ENCODE measurements around the gene HLCS.
"Not testable (repeated sequence)": the region's sequence is repeated elsewhere in the genome, so short reads cannot be mapped to it uniquely, and the experiment has no call there.

The HLCS gene

DNA sequence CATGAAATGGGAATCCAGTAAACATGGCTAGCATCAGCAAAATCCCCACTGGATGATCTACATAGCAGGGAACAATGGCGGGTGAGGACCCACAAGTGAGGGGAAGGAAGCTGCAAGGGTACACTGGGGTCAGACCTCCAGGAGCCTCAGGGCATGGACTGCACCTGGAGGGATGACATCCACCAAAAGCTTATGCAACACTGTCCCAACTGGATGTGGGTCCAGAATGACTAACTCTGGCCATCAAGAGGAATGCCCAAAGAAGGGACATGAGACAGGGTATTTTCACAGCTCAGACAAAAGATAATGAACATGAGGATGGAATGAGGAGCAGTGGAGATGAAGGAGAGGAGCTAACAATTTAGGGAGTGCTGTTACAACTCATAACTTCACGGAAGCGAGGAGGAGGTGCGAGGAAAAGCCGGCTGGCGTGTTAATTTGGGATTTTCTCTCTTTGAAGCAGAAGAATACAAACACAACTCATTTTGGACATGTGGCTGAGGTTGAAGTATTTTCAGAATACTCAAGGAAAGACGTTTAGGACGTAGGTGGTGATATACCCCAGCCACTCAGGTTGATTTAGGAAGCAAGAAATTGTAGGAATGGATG, 5.7 kb downstream of the HLCS start:
- DNase-seq (ENCODE audit: insufficient read length, low spot score) (no peak), FAIRE-seq (no peak)
- TF ChIP-seq, protein P1, sequence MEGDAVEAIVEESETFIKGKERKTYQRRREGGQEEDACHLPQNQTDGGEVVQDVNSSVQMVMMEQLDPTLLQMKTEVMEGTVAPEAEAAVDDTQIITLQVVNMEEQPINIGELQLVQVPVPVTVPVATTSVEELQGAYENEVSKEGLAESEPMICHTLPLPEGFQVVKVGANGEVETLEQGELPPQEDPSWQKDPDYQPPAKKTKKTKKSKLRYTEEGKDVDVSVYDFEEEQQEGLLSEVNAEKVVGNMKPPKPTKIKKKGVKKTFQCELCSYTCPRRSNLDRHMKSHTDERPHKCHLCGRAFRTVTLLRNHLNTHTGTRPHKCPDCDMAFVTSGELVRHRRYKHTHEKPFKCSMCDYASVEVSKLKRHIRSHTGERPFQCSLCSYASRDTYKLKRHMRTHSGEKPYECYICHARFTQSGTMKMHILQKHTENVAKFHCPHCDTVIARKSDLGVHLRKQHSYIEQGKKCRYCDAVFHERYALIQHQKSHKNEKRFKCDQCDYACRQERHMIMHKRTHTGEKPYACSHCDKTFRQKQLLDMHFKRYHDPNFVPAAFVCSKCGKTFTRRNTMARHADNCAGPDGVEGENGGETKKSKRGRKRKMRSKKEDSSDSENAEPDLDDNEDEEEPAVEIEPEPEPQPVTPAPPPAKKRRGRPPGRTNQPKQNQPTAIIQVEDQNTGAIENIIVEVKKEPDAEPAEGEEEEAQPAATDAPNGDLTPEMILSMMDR (IDR thresholded peaks at IDR 0.05; ENCODE audit: insufficient read depth, missing control alignments): no peak

DNA sequence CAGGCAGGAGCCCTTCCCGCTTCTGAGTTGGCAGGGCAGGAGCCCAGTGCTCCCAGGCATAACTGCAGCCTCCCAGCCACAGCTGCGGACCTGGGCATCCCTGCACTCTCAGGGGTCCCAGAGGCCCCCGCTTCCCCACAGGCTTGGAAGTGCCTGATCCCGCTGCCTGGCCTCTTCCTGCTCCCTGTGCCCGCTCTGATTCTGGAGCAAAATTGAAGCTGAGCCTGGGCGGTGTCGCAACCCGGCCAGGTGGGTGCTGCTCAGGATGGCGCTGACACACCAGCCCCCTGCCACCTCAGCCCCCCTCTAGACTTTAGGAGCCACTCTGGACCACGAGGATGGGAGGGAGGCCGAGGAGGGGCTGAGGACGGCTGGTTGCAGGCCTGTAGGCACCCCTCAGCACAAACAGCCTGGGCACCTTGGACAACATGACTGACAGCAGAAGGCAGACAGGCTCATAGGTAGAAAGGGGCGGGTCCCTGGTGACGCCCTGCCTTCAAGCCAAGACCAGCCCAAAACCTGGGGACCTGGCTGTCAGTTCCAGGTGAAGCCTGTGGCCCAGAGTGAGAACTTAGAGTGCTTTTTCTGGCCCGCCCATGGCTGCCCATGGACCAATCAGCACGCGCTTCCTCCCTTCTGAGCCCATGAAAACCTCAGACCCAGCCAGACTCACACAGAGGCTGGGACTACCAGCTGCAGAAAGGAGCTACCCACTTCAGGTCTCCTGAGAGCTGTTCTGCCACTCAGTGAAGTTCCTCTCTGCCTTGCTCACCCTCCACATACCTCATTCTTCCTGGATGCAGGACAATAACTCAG, 7.2 kb downstream of the HLCS start:
- FAIRE-seq: no peak

DNA sequence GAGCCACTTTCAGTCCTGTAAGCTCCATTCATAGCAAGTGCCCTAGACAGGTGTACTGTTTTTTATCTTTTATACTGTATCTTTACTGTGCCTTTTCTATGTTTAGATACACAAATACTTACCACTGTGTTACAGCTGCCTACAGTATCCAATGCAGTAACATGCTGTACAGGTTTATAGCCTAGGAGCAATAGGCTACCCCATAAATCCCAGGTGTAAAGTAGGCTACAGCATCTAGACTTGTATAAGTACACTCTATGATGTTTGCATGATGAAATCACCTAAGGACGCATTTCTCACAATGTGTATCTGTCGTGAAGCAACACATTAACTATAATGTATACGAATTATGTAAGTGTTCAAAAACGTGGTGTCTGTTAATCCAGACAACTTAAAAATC, 10.7 kb downstream of the HLCS start:
- FAIRE-seq (no peak), DNase-seq (ENCODE audit: insufficient read length, low spot score) (no peak)
- TF ChIP-seq, protein P1 (IDR thresholded peaks at IDR 0.05; ENCODE audit: insufficient read depth, missing control alignments): no peak

More for the DNA sequence above, 7.2 kb downstream of the HLCS start:
- DNase-seq (ENCODE audit: insufficient read length, low spot score): no peak
- TF ChIP-seq, protein P1 (IDR thresholded peaks at IDR 0.05; ENCODE audit: insufficient read depth, missing control alignments): no peak

DNA sequence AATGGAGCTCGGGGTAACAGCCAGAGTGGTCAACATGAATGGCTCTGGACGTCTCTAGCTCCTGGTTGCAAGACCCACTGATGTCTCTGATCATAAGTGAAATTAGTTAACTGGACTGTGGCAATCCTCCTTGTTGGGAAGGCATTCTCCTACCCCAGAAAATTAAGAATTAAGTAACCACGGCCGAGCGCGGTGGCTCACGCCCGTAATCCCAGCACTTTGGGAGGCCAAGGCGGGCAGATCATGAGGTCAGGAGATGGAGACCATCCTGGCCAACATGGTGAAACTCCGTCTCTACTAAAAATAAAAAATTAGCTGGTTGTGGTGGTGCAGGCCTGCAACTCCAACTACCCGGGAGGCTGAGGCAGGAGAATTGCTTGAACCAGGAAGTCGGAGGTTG, 14.1 kb downstream of the HLCS start:
- DNase-seq (ENCODE audit: insufficient read length, low spot score); FAIRE-seq: not testable (repeated sequence)

DNA sequence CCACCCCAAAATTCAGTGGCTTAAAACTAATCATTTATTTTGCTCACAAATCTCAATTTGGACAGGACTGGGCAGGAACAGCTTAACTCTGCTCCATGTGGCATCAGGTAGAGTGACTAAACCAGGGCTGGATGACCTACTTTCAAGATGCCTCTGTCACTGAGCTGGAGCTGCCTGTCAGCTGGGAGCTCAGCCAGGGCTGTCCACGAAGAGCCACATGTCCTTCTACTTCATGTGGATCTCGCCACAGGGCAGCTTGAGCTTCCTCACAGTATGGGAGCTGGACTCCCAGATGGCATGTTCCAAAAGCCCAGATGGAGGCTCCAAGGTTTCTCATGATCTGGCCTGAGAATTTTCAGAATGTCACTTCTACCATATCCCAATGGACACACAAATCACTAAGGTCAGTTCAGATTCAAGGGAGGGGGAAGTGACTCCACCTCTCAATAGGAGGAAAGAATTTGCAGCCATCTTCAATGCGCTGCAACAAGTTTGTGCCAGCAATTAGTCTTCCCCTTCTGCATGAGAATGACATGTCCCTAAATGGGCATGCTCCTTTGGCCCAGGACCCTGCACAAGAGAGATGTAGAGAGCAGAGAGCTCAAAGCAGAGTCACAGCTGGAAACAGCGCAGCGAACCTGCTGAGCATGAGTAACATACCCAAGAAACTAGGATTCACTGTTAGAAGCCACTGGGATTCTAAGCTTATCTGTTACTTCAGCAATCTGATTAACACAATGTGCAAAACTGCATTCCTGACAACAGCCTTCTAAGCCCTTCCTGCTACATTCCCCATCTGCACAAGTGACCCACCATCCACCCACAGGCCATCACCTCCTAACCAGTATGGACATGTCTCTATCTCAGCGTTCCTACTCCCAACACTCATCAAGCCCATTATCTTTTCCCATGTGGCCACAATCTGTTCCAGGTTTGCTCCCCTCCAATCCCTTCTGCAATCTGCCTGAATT, 17.0 kb downstream of the HLCS start:
- FAIRE-seq (no peak), DNase-seq (ENCODE audit: insufficient read length, low spot score) (no peak)
- TF ChIP-seq, protein P1 (IDR thresholded peaks at IDR 0.05; ENCODE audit: insufficient read depth, missing control alignments): no peak

DNA sequence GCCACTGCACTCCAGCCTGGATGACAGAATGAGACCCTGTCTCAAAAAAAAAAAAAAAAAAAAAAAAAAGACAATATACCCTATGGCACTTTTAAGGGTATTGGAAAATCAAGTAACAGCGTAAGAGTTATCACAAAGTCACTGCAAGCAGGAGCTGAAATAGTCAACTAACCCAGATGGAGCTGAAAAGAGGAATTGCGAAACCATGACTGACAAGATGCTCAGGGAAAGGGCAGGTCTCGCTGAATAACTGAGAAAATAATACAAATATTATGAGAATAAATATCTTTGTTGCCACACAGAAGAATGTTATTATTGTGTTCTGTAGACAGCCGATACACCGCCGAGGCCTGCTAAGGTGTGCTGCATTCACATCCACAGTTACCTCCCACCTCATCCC, 17.8 kb downstream of the HLCS start:
- DNase-seq (ENCODE audit: insufficient read length, low spot score) (no peak), FAIRE-seq (no peak)
- TF ChIP-seq, protein P1 (IDR thresholded peaks at IDR 0.05; ENCODE audit: insufficient read depth, missing control alignments): no peak

DNA sequence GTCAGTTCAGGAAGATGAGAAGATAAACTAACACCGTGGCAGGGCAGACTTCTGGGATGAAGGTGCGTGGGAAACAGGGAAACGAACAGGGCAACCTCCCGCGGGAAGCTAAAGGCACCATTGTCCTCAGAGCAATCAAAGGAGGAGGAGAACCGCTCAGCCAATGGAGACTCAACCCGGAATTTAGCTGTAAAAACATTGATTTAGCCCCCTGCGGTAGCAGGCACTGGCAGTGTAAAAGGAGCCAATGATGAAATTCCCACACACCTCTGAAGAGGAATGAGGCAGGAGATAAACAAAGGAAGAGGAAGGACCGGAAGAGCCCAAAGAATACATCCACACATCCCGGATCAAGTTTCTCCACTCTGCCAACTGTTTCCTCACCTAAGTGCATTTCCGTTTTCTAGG, 19.5 kb downstream of the HLCS start:
- no peak for FAIRE-seq
- TF ChIP-seq, protein P1 (IDR thresholded peaks at IDR 0.05; ENCODE audit: insufficient read depth, missing control alignments): no peak
- no peak for DNase-seq (ENCODE audit: insufficient read length, low spot score)
